HuH-7 (cell line): ENCODE measurements around the gene NCOA7.
A peak's percentile ranks its signal among the peaks of the same experiment; 100 is the strongest.
"Not testable (repeated sequence)": the region's sequence is repeated elsewhere in the genome, so short reads cannot be mapped to it uniquely, and the experiment has no call there.

Experiments used
- DNase-seq: peaks from one replicate; pipeline ENCODE4 v3.0.0; 2011; ENCODE audit warnings: low spot score

The NCOA7 gene

DNA sequence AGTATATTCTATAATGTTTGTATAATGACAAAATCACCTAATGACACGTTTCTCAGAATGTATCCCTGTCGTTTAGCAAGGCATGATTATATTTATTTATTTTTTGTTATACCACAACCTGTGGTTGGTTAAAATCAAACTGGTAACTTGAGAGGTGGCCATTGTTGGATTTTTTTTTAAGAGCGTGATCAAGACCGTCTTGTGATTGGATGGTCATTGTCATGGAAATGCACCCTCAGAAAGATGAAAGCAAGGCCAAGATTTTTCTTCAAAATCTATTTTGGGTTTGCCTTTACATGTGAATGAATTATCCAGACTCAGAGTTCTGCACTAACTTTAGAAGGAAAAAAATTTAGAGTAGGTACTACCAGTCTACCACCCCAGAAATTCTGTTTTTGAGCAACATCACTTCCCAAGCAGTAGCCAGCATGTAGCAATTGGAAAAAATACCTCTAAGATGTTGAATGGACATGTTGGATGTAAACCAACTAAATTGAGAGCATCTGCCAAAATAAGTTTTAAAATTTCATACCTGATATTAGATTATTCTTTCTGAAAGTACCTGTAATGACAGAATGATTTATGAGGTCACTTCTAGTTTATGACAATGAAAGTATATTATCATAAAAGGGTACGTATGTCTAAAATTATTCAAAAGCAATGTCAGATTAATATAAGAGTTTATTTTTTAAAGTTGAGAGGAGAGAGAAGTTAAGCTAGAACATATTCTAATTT is 50.8 kb downstream of the NCOA7 start:
- no peak for DNase-seq

DNA sequence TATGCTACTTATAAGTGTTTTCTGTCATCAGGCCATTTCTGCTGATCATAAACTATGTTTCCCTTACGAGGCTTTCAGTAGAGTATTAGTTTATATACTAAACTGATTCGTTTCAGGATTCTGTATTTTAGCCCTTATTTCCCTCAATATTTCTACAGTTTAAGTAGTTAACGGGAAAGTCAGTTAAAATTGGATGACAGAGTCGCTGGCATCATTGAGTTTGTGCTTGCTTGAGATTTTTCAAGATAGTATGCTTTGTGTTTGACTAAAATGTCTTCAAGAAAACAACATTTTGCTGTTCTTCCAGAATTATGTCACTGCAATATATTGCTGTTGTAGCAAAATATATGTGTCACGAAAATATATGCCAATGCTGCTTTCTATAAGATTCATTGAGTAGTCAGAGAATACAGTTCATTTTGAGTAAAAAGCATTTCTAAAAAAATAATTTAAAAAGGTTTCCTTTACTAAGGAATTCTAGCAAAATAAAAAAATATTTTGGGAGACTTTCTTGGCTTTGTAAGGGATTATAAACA is 51.4 kb downstream of the NCOA7 start:
- DNase-seq = no peak

DNA sequence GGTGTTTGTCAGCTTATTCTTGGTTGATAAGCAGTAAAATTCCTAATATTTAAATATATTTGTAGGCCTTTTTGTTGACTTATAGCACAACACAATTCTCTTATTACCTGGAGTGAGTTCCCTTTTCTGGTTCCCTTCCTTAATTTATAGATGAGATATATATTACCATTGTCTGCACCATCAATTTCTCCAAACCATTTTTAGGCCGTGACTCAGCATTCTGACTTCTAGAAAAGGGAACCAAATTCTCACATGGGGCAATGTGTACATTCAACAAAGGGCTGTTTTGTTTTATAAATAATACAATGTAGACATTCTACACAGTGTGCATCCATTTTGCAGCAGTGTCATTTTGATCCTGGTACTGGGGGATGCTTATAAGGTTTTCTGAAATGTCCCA is 52.8 kb downstream of the NCOA7 start:
- no peak for DNase-seq

DNA sequence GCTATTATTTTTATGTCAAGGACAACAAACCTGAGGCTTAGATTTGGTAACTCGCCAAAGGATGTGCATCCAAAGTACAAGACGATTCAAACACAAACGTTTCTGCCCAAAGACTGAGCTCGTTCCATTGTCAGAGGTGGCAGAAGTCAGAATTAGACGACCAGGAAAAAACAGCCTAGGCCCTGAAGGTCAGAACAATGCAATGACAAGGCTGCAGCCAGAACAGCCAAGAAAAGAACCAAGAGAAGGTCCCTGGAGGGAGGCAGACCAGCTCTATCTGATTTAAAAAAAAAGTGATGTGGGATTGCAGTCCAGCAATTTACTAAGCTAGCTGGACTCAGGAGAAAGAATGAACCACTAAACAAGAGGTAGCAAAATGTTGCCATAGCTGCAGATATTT is 54.2 kb downstream of the NCOA7 start:
- no peak for DNase-seq

DNA sequence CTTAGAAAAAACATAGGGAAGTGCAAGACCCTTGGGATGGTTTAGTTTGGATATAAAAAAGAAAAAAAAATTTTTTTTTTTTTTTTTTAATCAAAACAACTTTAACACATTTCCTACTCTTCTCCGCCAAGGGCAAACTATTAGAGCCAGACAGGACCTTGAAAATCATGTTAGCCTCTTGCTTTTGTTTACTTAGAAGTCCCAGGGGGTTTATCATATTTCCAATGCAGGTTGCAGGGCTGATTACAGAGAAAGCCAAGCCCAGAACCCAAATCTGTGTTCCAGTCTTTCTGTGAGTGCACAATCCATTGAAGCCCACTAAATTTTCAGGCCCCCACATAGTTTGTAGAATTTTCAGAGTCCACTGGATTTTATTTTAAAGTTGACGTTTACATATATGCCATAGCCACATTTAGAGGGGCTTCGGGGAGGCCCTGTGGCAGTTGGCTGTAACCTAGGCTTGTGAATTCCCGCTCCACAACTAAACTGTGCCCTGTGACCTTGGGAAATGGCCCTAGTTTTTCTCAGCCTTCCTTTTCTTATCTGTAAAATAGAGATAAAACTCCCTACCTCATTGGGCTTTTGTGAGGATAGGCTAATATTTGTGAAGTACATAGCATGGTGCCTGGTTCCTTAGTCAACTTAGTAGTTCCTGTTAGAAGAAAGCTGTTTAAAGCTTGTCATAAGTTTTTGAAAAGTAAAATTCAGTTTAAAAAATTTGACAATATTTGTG is 55.7 kb downstream of the NCOA7 start:
- DNase-seq = peak; percentile 17

DNA sequence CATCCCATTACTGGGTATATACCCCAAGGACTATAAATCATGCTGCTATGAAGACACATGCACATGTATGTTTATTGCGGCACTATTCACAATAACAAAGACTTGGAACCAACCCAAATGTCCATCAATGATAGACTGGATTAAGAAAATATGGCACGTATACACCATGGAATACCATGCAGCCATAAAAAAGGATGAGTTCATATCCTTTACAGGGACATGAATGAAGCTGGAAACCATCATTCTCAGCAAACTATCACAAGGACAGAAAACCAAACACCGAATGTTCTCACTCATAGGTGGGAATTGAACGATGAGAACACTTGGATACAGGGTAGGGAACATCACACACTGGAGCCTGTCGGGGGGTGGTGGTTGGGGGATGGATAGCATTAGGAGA is 57.5 kb downstream of the NCOA7 start:
- DNase-seq = not testable (repeated sequence)

DNA sequence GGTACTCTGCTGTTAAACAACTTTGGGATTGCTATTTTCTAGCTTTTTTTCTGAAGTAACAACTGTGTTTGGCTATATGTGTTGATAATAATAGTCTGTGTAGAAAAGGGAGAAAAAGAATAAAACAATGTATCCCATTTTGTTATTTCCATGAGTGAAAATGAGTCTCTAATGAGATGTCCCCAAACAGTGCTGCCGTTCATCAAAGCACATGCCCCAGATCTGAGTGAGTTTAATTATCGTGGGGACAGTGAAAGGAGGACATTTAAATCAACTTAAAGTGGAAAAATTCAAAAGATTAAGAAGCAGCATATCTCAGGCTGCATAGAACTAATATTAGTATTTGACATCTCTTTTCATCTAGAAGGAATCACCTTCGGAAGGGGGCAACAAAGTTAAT is 59.6 kb downstream of the NCOA7 start:
- DNase-seq = no peak

DNA sequence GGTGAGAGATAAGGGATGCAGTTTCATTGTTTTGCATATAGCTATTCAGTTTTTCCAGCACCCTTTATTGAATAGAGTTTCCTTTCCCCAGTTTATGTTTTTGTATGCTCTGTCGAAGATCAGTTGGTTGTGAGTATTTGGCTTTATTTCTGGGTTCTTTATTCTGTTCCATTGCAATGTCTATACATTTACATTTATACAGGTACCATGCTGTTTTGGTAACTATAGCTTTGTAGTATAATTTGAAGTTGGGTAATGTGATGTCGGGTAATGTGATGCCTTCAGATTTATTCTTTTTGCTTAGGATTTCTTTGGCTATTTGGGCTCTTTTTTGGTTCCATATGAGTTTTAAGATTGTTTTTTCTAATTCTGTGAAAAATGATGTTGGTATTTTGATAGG is 61.8 kb downstream of the NCOA7 start:
- no peak for DNase-seq

DNA sequence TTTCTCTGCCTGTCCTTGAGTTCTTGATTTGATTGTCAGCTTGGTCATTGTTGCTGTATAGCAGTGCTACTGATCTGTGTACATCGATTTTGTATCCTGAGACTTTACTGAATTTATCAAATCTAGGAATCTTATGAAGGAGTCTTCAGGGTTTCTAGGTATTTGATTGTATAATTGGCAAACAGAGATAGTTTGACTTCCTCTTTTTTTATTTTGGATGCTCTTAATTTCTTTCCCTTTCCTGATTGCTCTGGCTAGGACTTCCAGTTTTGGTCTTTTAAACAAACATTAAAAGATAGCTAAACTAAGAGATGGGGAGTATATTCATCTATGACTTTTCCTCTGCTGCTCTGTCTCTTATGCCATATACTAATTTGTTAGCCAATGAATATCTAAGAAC is 62.4 kb downstream of the NCOA7 start:
- DNase-seq = no peak

DNA sequence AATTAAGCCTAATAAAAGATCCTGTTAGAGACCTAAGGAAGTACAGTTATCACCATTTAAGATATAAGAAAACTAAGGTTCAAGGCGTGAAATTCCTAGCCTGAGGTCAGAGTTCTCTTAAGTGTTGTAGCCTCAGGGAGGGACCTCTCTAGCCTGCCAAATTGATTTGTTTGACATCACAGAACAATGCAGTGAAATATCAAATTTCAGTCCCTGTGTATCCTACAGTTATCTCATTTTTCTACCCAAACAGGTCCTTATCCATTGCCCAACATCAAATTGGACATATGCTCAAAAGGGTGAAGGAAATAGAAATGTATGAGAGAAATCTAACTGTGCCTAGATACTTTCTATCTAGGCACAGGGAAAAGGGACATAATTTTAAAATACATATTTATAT is 63.0 kb downstream of the NCOA7 start:
- no peak for DNase-seq

DNA sequence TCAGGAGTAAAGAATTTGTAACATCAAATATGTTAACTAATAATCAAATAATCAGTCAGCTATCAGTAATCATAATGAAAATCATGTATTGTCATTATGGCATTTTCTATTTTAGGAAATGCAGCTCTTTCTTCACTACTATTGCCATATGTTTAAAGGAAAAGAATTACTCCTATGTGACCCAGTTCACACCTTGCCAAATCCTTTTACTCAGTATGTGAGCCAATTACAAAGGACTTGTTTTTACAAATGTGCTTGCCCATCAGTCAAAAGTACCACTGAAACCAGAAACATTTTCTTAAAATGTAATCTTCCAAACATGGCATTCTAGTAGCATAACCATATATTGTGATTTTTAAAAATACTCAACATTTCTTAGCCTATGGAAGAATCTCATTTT is 63.6 kb downstream of the NCOA7 start:
- no peak for DNase-seq

DNA sequence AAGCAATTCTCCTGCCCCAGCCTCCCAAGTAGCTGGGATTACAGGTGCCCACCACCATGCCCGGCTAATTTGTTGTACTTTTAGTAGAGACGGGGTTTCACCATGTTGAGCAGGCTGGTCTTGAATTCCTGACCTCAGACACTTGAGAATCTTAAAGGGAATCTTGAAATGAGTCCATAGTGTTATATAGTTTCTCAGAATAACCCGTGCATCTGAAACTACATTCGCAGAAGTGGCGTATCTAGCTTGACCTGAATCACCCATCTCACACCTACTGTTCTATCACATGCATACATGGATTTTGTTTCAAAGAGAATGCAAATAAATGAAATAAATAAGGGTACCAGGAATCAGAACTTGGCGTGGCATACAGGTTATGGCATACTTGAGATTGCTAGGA is 65.0 kb downstream of the NCOA7 start:
- no peak for DNase-seq

DNA sequence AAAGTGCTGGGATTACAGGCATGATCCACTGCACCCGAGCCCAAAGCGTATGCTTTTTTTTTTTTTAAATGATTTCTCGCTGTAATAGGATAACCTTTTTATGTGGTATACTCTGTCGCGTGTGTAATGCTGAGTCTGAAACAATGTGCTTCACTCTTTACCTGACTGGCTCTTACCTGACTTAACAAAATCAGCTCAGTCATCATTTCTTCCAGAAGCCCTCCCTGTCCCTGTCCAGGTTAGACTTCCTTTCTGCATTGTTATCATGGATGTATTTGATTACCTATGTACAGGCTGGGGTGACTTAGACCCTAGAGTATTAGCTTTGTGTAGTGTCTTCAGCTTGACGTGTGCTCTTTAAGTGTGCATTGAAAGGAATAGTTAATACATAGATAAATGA is 67.1 kb downstream of the NCOA7 start:
- no peak for DNase-seq

DNA sequence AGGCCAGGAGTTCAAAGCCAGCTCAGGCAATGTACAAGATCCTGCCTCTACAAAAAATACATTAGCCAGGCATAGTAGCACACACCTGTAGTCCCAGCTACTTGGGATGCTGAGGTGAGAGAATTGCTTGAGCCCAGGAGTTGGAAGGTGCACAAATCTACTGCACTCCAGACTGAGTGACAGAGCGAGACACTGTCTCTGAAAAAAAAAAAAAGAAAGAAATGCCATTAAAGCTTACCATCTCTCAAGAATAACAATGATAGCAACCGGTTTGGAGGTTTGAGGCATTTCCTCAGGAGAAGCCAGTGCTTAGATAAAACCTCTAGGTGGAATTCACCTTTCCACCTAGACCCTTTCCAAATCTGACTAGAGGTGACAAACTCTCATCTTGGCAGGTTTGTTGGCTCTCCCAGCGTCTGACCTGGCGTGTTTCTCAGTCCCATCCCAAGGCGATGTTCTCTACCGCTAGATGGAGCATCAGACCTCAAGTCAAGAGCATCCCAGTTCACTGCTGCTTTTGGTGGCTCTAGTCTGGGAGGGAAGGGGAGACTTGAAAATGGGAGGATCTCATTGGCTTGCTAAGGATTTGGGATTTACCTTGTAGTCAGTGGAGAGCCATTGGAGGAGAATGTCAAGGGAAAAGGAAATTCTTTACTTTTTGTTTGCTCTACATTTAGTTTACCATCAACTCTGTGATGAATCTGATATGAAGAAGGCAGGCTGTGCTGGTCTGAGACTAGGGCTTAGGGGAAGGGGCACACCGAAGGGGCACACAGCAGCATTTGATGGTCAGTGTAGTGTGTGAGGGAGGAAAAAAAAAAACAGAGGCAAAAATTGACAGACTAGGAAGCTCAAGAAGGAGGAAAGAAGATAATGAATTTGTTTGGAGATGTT is 67.9 kb downstream of the NCOA7 start:
- peak; percentile 65 for DNase-seq

DNA sequence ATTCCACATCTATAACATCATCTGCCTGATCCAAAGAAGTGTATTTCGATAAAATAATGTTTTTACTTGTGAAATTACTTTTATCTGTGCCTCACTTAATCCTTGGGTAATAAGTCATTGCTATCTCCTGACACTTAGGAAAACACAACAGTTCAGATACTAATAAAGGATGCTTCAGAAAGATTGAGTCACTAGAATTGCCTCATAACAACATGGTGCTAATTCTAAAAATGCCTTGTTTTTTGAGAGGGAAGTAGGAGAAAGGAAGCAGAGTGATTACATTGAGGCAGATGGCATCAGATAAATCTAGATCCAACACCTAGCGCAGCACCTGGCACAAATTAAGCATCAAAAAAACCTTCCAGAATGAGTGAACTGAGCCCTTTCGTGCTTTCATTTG is 69.0 kb downstream of the NCOA7 start:
- DNase-seq = no peak

DNA sequence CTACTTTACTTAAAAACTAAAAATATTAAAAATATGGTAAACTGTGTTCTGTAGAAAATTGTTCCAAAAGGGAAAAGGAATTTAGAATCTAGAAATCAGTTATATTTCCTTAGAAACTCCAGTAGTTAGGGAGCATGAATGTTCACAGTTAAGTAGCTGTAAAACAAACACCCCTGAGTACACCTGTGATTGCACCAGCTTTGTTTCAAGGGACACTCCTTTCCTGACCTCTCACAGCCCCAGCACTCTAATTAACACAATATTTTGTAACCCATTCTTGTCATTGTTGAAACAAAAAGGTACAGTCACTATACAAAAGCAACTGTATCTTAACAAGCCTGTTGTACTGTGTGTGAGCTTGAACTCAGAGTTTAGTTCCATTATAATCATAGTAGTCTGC is 72.3 kb downstream of the NCOA7 start:
- no peak for DNase-seq

DNA sequence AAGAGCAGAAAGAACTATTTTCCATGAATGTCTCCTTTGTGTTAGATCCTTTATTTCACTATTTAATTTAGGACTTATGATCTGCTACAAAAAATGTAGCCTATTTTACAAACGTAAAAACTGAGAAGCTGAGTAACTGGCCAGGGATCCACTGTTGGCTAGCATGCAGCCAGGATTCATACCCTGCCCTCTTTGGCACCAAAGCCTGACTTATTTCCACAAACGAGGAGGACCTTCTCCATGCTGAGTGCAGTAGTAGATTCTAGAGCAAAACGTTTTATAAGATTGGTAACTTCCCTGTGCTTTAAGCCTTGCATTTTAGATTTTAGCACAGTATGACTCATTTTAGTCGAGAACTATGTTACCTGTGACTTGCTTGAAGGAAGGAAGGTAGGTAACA is 74.3 kb downstream of the NCOA7 start:
- no peak for DNase-seq

DNA sequence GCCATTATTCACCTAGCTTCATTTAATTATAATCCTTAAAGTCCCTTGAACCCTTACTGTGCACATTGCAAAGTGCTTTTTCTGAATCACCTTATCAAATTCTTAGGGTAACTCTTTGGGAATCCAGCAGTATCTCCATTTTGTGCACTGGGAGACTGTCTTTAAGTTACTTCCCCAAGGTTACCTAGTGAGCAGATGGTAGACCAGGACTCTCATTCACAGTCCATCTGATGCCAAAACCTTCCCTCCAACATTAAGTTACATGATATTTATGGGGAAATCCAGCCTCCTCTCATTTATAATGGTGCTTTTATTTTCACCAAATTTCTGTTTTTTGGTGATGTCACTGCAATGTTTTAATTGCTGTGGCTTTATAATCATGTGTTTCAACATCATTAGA is 75.7 kb downstream of the NCOA7 start:
- DNase-seq = no peak

DNA sequence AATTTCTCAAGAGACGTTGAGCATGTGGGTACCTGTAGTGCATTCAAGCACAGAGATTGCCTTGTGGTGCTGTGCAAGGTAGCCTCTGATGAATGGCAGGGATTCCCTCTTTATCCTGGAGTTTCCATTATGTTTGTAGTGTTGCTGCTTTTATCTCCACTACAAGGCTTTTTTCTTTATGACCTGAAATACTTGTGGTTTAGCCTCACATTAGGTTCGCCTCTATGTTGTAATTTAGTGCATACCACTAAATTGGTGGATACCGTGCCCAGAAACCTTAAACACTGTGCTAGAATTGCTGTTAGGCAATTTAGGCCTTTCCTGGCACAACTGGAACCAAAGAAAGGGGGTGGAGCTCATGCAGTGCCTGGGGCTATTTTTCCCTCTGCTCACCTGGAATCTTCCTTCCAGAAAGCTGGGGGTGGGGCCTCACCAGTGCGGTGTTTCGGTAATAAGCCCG is 76.8 kb downstream of the NCOA7 start:
- peak; percentile 28 for DNase-seq

DNA sequence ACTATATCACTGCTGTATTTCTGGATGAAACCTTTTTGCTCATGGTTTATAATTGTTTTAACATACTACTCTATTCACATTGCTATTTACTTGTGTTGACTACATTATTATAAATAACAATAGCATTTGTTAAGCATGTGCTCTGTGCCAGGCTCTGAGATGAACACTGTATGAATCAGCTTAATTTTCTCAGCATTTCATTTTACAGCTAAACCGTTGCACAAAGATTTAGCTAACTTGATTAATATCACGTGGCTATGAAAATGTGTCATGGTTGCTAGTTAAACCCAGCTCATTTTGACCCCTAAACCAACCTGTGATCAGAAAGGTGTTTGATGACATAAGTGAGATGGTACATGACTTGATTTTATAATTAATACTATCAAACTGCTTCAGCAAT is 77.5 kb downstream of the NCOA7 start:
- DNase-seq = no peak

DNA sequence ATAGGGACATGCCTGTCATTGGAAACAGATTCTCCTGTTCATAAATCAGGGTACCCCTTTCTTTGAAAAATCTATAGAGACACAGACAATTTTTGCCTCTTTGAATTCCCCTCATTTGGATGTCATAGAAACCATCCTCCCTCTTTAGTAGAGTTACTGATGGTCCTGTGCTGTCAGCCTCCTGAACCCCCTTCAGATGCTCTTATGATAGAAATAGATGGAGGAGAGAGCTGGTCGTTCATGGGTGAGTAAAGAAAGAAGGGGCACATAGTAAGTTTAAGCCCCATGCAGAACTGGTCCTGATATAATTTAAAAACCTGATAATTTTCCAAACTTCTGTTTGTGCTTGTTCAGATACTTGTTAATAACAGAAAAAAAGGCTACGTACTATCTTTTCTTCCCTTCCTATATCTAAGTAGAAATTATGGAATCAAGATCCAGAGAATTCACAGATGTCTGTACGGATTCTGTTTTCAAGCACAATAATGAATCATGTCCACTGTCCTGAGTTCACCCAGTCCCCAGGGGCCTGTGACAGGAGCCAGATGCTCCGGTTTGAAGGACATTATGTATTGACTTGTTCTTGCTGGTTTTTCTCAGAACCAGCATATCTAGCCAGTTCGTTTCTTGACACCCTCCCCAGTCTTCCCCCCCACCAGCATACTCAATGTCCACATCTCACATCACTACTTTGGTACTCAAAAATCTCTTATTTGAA is 78.1 kb downstream of the NCOA7 start:
- DNase-seq = no peak

DNA sequence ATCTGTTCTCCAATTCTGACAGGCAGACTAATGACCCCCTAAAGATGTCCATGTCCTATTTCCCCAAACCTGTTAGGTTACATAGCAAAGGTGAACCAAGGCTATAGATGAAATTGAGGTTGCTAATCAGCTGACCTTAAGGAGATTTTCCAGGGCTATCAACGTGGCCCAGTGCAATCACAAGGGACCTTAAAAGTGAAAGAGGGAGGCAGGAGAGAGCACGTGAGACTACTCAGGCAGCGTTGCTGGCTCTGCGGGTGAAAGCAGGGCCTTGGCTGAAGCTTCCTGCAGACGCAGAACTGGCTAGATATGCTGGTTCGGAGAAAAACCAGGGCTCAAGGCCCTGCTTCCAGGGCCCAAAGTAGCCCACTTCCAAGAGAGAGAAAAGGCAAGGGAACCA is 78.7 kb downstream of the NCOA7 start:
- DNase-seq = no peak
